A673 (cell line): ENCODE results near the gene NUP210L. TPM values are rescaled to one million over a fixed set of nuclear protein-coding genes. Genes with fewer than 3 reads are reported as not detected.

Experiments
- BruUV-seq: library from RNA; stranded (reverse); fragments of 400-500 nt; replicated peaks from 2 replicates; lab custom pipeline; 2021; lab: Mats Ljungman, UMichigan
- CTCF ChIA-PET: fragments of 300-600 bp; sonication (Branson Sonifier 250); formaldehyde crosslinking; loops from one replicate; lab custom pipeline; 2022; ENCODE audit warnings: antibody characterized with exemption; lab: Charles Lee
- POLR2A ChIA-PET: fragments of 300-600 bp; sonication (Branson Sonifier 250); formaldehyde crosslinking; loops from one replicate; lab custom pipeline; 2022; ENCODE audit warnings: antibody characterized with exemption; ENCODE audit not compliant: low non-redundant PET; lab: Charles Lee
- DNase-seq: peaks from one replicate; pipeline ENCODE4 v3.0.0-alpha.2; 2015; ENCODE audit warnings: low spot score
- H3K27ac ChIP-seq: fragments of 200-600 bp; sonication (generic); 2 replicates; pipeline ENCODE4 v1.5.1; 2016; ENCODE audit warnings: mixed run types, low read depth, mild to moderate bottlenecking, mixed read lengths, antibody characterized with exemption, low read length; ENCODE audit not compliant: poor library complexity, severe bottlenecking
- H3K27me3 ChIP-seq: fragments of 200-600 bp; sonication (generic); replicated peaks from 2 replicates; pipeline ENCODE4 v1.6.1; 2017; ENCODE audit warnings: mixed run types, low read depth, mild to moderate bottlenecking, mixed read lengths, antibody characterized with exemption, low read length; ENCODE audit not compliant: insufficient read depth, poor library complexity
- H3K36me3 ChIP-seq: fragments of 200-600 bp; sonication (generic); 2 replicates; pipeline ENCODE4 v1.6.1; 2016; ENCODE audit warnings: mixed run types, mild to moderate bottlenecking, mixed read lengths, antibody characterized with exemption, low read length; ENCODE audit not compliant: insufficient read depth, poor library complexity, severe bottlenecking
- H3K4me1 ChIP-seq: fragments of 200-600 bp; sonication (generic); 2 replicates; pipeline ENCODE4 v1.6.1; 2017; ENCODE audit warnings: mixed run types, mild to moderate bottlenecking, mixed read lengths, antibody characterized with exemption, low read length; ENCODE audit not compliant: insufficient read depth, poor library complexity, severe bottlenecking
- H3K4me3 ChIP-seq: fragments of 200-600 bp; sonication (generic); 2 replicates; pipeline ENCODE4 v1.5.1; 2016; ENCODE audit warnings: low read depth, mixed run types, mild to moderate bottlenecking, mixed read lengths, low read length; ENCODE audit not compliant: poor library complexity, severe bottlenecking
- H3K9me3 ChIP-seq: fragments of 200-600 bp; sonication (generic); 2 replicates; pipeline ENCODE4 v1.6.1; 2016; ENCODE audit warnings: mixed run types, low read depth, mild to moderate bottlenecking, mixed read lengths, antibody characterized with exemption, low read length; ENCODE audit not compliant: poor library complexity, severe bottlenecking
- CTCF ChIP-seq: fragments of 300-800, 200-600 bp; sonication (generic); conservative IDR thresholded peaks from 2 replicates; pipeline ENCODE4 v1.5.1; 2017; ENCODE audit warnings: low read depth, mild to moderate bottlenecking, antibody characterized with exemption, low read length, moderate library complexity, mixed read lengths
- EZH2 ChIP-seq: fragments of 200-600 bp; sonication (generic); IDR thresholded peaks from 2 replicates; pipeline ENCODE4 v1.6.1; 2017; ENCODE audit warnings: borderline replicate concordance, low read depth, mild to moderate bottlenecking, mixed read lengths, antibody characterized with exemption, low read length; ENCODE audit not compliant: poor library complexity, severe bottlenecking
- intact Hi-C: fragments of 100-400 bp; cut with micrococcal nuclease; formaldehyde crosslinking; loops from one replicate; pipeline ENCODE4 v1.10.0; 2022; ENCODE audit not compliant: unreplicated experiment
- total RNA-seq: library from RNA; stranded (reverse); gene quantifications from 2 replicates; pipeline ENCODE4 v1.2.3, GENCODE V29; 2021

Gene NUP210L
- total RNA-seq, 1 experiment from 2014 or later = 0.04 TPM

- ChIA-PET POLR2A (no interaction called here), CTCF (no interaction called here)
- intact Hi-C loops = no loop called here
- Histone ChIP-seq H3K9me3 (no peaks in the 10 kb centered on the region), H3K27ac (no peak overlapping the region), H3K4me1 (peaks cover 3% of the 10 kb centered on the region), H3K4me3 (no peak overlapping the region), H3K27me3 (no peaks in the 10 kb centered on the region), H3K36me3 (peaks cover 26% of the 10 kb centered on the region)
- DNase-seq = no peak
- no peak for TF ChIP-seq EZH2
- no peak for TF ChIP-seq CTCF
- BruUV-seq = no TSS peak
Measured at GRCh38 chr1:153953859-153954365, 201.0 kb downstream of the NUP210L start.

GRCh38 chr1:153951801-153952200, 203.1 kb downstream of the NUP210L start:
- ChIA-PET POLR2A (no interaction called here), CTCF (no interaction called here)
- intact Hi-C loops = no loop called here
- H3K9me3 ChIP-seq = no peaks in the 10 kb centered on the region
- no peak for DNase-seq
- no TSS peak for BruUV-seq
- H3K4me1 ChIP-seq = peaks cover 3% of the 10 kb centered on the region
- no peak overlapping the region for H3K4me3 ChIP-seq
- no peak overlapping the region for H3K27ac ChIP-seq
- H3K36me3 ChIP-seq = peaks cover 38% of the 10 kb centered on the region
- TF ChIP-seq CTCF (no peak), EZH2 (no peak)
- no peaks in the 10 kb centered on the region for H3K27me3 ChIP-seq

- H3K9me3 ChIP-seq = no peaks in the 10 kb centered on the region
- H3K4me3 ChIP-seq = no peak overlapping the region
- no peaks in the 10 kb centered on the region for H3K4me1 ChIP-seq
- H3K36me3 ChIP-seq = peaks cover 38% of the 10 kb centered on the region
- H3K27ac ChIP-seq = no peak overlapping the region
- BruUV-seq = no TSS peak
- H3K27me3 ChIP-seq = no peaks in the 10 kb centered on the region
- ChIA-PET CTCF (no interaction called here), POLR2A (no interaction called here)
- TF ChIP-seq EZH2 (no peak), CTCF (no peak)
- no peak for DNase-seq
- intact Hi-C loops = no loop called here
Measured at GRCh38 chr1:153951183-153951582, 203.7 kb downstream of the NUP210L start.
